SK-N-SH treated with all-trans-retinoic acid at 6 μM for 48 hours (cell line): ENCODE measurements around the gene UNC5C.

Experiments
- ATAC-seq: fragments of 200-7000 bp; cut with Tn5 transposase; 3 replicates; pipeline ENCODE4 v1.9.1; 2020; ENCODE audit warnings: mild to moderate bottlenecking, moderate library complexity
- ARNTL ChIP-seq: fragments of 450-650 bp; formaldehyde crosslinking; IDR thresholded peaks from 2 replicates; pipeline ENCODE4 v1.5.0; 2020; ENCODE audit warnings: low read depth, mild to moderate bottlenecking, moderate library complexity, borderline replicate concordance
- BACH2 ChIP-seq: fragments of 250-450 bp; sonication (Bioruptor Pico); IDR thresholded peaks from 2 replicates; pipeline ENCODE4 v1.9.0; 2021; ENCODE audit warnings: mild to moderate bottlenecking, borderline replicate concordance
- GLIS3 ChIP-seq: fragments of 250-450 bp; sonication (Bioruptor Pico); IDR thresholded peaks from 2 replicates; pipeline ENCODE4 v1.5.0; 2020; ENCODE audit warnings: mild to moderate bottlenecking, moderate library complexity
- ISL1 ChIP-seq: fragments of 250-450 bp; sonication (Bioruptor Pico); IDR thresholded peaks from 2 replicates; pipeline ENCODE4 v2.1.2; 2022; ENCODE audit warnings: mild to moderate bottlenecking, moderate library complexity
- OSR1 ChIP-seq: fragments of 250-450 bp; sonication (Bioruptor Pico); IDR thresholded peaks from 2 replicates; pipeline ENCODE4 v1.8.0; 2022; ENCODE audit warnings: moderate library complexity, mild to moderate bottlenecking, inconsistent platforms
- PPARA ChIP-seq: fragments of 250-450 bp; sonication (Bioruptor Pico); IDR thresholded peaks from 2 replicates; pipeline ENCODE4 v1.5.0; 2020; ENCODE audit warnings: mild to moderate bottlenecking, borderline replicate concordance
- RARB ChIP-seq: fragments of 250-450 bp; sonication (Bioruptor Pico); IDR thresholded peaks from 2 replicates; pipeline ENCODE4 v1.8.0; 2021; ENCODE audit warnings: mild to moderate bottlenecking, moderate library complexity
- SNAI2 ChIP-seq: fragments of 250-450 bp; sonication (Bioruptor Pico); IDR thresholded peaks from 2 replicates; pipeline ENCODE4 v1.5.0; 2020; ENCODE audit warnings: mild to moderate bottlenecking, moderate library complexity
- TCF4 ChIP-seq: fragments of 250-450 bp; sonication (Bioruptor Pico); IDR thresholded peaks from 2 replicates; pipeline ENCODE4 v1.8.0; 2021; ENCODE audit warnings: mild to moderate bottlenecking, moderate library complexity, borderline replicate concordance
- TOX ChIP-seq: fragments of 250-450 bp; sonication (Bioruptor Pico); IDR thresholded peaks from 2 replicates; pipeline ENCODE4 v1.8.0; 2021; ENCODE audit warnings: mild to moderate bottlenecking, moderate library complexity, borderline replicate concordance
- ZC3H10 ChIP-seq: fragments of 250-450 bp; sonication (Bioruptor Pico); IDR thresholded peaks from 2 replicates; pipeline ENCODE4 v1.5.1; 2021; ENCODE audit warnings: mild to moderate bottlenecking, moderate library complexity
- ZFP3 ChIP-seq: fragments of 250-450 bp; sonication (Bioruptor Pico); IDR thresholded peaks from 2 replicates; pipeline ENCODE4 v1.5.0; 2020; ENCODE audit warnings: mild to moderate bottlenecking, moderate library complexity
- ZFP30 ChIP-seq: fragments of 450-650 bp; formaldehyde crosslinking; IDR thresholded peaks from 2 replicates; pipeline ENCODE4 v1.5.0; 2022; ENCODE audit warnings: mild to moderate bottlenecking, moderate library complexity
- ZNF565 ChIP-seq: fragments of 450-650 bp; formaldehyde crosslinking; conservative IDR thresholded peaks from 2 replicates; pipeline ENCODE4 v1.5.0; 2020; ENCODE audit warnings: low read depth, mild to moderate bottlenecking, moderate library complexity
- TF ChIP-seq, protein P1 (sequence below): fragments of 250-450 bp; sonication (Bioruptor Pico); IDR thresholded peaks from 2 replicates; pipeline ENCODE4 v1.5.1; 2020; ENCODE audit warnings: low read depth, mild to moderate bottlenecking, moderate library complexity
- TF ChIP-seq, protein P2 (sequence below): fragments of 250-450 bp; sonication (Bioruptor Pico); IDR thresholded peaks from 2 replicates; pipeline ENCODE4 v1.5.0; 2020; ENCODE audit warnings: mild to moderate bottlenecking, moderate library complexity
- TF ChIP-seq, protein P3 (sequence below): fragments of 250-450 bp; sonication (Bioruptor Pico); IDR thresholded peaks from 2 replicates; pipeline ENCODE4 v1.8.0; 2020; ENCODE audit warnings: mild to moderate bottlenecking, moderate library complexity, borderline replicate concordance
- TF ChIP-seq, protein P4 (sequence below): fragments of 250-450 bp; sonication (Bioruptor Pico); IDR thresholded peaks from 2 replicates; pipeline ENCODE4 v1.8.0; 2021; ENCODE audit warnings: low read depth, mild to moderate bottlenecking, moderate library complexity, borderline replicate concordance

Gene UNC5C

DNA sequence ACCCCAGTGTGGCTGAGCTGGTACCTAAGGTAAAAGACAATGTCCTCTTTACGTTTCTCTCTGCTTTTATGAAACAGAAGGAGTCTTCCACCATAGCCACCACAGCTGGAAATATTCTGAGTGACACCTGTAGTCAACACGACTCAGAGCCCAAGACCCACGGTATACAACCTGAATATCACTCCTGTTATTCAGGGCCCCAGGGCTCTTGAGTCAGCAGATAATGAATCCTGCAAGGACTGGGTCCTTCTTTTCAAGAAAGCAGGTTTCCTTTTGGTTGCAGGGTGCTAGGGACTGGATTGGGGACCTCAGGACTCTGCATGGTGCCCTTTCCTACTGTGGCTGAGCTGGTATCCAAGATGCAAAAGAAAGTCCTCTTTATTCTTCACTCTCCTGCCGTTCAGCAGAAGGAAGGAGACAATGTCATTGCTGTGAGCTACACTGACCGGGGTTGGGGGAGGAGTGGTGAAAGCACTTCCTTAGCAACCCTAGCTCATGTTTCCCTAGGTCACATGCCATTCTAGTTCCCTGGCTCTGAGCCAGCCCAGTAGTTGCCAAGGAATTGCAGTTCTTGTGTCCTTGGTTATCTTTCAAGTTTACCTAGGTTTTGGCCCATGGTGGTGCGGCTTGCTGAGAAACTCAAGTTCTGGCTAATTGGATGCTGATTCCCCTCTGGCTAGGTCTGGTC, 23.7 kb upstream of the UNC5C start (continued):
- TF ChIP-seq, protein P1, sequence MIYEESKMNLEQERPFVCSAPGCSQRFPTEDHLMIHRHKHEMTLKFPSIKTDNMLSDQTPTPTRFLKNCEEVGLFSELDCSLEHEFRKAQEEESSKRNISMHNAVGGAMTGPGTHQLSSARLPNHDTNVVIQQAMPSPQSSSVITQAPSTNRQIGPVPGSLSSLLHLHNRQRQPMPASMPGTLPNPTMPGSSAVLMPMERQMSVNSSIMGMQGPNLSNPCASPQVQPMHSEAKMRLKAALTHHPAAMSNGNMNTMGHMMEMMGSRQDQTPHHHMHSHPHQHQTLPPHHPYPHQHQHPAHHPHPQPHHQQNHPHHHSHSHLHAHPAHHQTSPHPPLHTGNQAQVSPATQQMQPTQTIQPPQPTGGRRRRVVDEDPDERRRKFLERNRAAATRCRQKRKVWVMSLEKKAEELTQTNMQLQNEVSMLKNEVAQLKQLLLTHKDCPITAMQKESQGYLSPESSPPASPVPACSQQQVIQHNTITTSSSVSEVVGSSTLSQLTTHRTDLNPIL (CRISPR knock-in tag) = no peak
- no peak for TF ChIP-seq ZC3H10 (CRISPR knock-in tag)
- TF ChIP-seq ARNTL (CRISPR knock-in tag) = no peak

DNA sequence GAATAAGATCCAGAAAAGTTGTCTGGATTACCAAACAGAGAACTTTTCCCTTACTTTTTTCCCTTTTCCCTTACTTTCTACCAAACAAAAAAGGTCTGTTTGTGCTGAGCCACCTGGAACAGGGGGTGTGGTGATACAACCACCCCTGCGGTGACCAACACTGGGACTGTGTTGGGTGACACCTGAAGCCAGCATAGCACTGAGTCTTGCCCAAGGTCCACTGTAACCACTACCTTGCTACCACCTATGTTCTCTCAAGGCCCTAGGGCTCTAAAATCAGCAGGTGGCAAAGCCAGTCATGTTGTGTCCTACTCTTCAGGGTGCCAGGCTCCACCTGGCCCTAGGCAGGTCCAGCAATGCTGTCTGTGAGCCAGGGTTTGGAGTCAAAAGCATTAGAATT, 22.8 kb upstream of the UNC5C start:
- TF ChIP-seq SNAI2 (CRISPR knock-in tag) (no peak), ZFP3 (no peak), ARNTL (CRISPR knock-in tag) (no peak), ISL1 (CRISPR knock-in tag) (no peak), RARB (CRISPR knock-in tag) (no peak), GLIS3 (CRISPR knock-in tag) (no peak), ZFP30 (no peak), TCF4 (CRISPR knock-in tag) (no peak), ZC3H10 (CRISPR knock-in tag) (no peak), OSR1 (CRISPR knock-in tag) (no peak), ZNF565 (no peak)
- TF ChIP-seq, protein P1 (CRISPR knock-in tag) = no peak
- TF ChIP-seq, protein P2, sequence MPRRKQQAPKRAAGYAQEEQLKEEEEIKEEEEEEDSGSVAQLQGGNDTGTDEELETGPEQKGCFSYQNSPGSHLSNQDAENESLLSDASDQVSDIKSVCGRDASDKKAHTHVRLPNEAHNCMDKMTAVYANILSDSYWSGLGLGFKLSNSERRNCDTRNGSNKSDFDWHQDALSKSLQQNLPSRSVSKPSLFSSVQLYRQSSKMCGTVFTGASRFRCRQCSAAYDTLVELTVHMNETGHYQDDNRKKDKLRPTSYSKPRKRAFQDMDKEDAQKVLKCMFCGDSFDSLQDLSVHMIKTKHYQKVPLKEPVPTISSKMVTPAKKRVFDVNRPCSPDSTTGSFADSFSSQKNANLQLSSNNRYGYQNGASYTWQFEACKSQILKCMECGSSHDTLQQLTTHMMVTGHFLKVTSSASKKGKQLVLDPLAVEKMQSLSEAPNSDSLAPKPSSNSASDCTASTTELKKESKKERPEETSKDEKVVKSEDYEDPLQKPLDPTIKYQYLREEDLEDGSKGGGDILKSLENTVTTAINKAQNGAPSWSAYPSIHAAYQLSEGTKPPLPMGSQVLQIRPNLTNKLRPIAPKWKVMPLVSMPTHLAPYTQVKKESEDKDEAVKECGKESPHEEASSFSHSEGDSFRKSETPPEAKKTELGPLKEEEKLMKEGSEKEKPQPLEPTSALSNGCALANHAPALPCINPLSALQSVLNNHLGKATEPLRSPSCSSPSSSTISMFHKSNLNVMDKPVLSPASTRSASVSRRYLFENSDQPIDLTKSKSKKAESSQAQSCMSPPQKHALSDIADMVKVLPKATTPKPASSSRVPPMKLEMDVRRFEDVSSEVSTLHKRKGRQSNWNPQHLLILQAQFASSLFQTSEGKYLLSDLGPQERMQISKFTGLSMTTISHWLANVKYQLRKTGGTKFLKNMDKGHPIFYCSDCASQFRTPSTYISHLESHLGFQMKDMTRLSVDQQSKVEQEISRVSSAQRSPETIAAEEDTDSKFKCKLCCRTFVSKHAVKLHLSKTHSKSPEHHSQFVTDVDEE (CRISPR knock-in tag) = no peak

DNA sequence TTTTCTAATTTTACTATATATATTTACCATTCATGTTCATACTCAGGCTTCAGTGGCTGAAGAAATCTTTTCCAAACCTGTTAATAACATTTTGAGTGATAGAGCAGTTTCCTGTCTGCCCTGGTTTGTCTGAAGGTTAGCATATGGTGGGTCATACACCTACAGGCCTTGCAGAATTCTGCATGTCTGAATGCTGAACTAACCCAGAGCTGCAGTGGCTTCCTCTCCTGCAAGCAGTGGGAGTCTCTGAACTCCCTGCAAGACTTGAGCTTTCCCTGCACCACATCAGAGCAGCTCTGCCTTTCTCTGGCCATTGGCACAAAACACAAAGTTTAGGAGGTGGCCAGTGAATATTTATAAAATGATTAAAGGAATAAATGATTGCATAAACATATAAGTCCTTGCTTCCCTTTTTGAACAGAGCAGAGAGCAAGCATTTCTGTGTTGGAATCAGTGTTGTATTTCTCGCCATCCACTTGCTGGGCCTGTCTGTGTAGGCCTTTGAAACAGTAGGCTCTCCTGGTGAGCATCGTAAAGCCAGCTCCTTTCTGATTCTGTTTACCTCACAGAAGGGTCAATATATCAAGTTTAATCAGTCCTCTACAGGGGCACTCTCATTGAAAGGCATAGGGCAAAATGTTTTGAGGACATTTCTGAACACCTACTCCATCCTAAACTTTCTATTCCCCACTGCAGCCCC, 15.0 kb upstream of the UNC5C start:
- peak; percentile 59; the same call in 2 of the 3 replicates for ATAC-seq
- TF ChIP-seq, protein P3, sequence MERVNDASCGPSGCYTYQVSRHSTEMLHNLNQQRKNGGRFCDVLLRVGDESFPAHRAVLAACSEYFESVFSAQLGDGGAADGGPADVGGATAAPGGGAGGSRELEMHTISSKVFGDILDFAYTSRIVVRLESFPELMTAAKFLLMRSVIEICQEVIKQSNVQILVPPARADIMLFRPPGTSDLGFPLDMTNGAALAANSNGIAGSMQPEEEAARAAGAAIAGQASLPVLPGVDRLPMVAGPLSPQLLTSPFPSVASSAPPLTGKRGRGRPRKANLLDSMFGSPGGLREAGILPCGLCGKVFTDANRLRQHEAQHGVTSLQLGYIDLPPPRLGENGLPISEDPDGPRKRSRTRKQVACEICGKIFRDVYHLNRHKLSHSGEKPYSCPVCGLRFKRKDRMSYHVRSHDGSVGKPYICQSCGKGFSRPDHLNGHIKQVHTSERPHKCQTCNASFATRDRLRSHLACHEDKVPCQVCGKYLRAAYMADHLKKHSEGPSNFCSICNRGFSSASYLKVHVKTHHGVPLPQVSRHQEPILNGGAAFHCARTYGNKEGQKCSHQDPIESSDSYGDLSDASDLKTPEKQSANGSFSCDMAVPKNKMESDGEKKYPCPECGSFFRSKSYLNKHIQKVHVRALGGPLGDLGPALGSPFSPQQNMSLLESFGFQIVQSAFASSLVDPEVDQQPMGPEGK (CRISPR knock-in tag) = no peak
- TF ChIP-seq, protein P4, sequence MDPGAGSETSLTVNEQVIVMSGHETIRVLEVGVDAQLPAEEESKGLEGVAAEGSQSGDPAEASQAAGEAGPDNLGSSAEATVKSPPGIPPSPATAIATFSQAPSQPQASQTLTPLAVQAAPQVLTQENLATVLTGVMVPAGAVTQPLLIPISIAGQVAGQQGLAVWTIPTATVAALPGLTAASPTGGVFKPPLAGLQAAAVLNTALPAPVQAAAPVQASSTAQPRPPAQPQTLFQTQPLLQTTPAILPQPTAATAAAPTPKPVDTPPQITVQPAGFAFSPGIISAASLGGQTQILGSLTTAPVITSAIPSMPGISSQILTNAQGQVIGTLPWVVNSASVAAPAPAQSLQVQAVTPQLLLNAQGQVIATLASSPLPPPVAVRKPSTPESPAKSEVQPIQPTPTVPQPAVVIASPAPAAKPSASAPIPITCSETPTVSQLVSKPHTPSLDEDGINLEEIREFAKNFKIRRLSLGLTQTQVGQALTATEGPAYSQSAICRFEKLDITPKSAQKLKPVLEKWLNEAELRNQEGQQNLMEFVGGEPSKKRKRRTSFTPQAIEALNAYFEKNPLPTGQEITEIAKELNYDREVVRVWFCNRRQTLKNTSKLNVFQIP (CRISPR knock-in tag) = no peak
- TF ChIP-seq SNAI2 (CRISPR knock-in tag) (no peak), GLIS3 (CRISPR knock-in tag) (no peak), OSR1 (CRISPR knock-in tag) (no peak), TCF4 (CRISPR knock-in tag) (no peak), ZFP30 (no peak), PPARA (CRISPR knock-in tag) (no peak), BACH2 (CRISPR knock-in tag) (no peak), ISL1 (CRISPR knock-in tag) (no peak), ZC3H10 (CRISPR knock-in tag) (no peak), TOX (CRISPR knock-in tag) (no peak), ZNF565 (no peak)
- TF ChIP-seq, protein P2 (CRISPR knock-in tag) = no peak

More for the DNA sequence above, 22.8 kb upstream of the UNC5C start:
- ATAC-seq = no peak
